GM23248 (cell line): ENCODE data around the gene TUNAR.

ENCODE experiments used
- EZH2 ChIP-seq: fragments of 200-600 bp; sonication (generic); IDR thresholded peaks from 2 replicates; pipeline ENCODE4 v1.6.1; 2018; ENCODE audit warnings: antibody characterized with exemption, mild to moderate bottlenecking; ENCODE audit not compliant: insufficient read depth, poor library complexity, severe bottlenecking
- EZH2phosphoT487 ChIP-seq: fragments of 200-600 bp; sonication (generic); IDR thresholded peaks from 2 replicates; pipeline ENCODE4 v1.6.1; 2018; ENCODE audit warnings: antibody characterized with exemption, moderate library complexity, mild to moderate bottlenecking, low read depth; ENCODE audit not compliant: insufficient read depth

GRCh38 chr14:95877633-95878032 is 1.0 kb downstream of the TUNAR start:
- TF ChIP-seq EZH2 (no peak), EZH2phosphoT487 (no peak)
